Measurements from ENCODE around the gene RPL31. TPM values are rescaled to one million over a fixed set of nuclear protein-coding genes. Genes with fewer than 3 reads are reported as not detected.

The RPL31 gene
- total RNA-seq, 1 experiment from 2014 or later: 1,893 TPM

GRCh38 chr2:100968146-100969145, 33.6 kb upstream of the RPL31 start:
- no peak overlapping the region for H3K14ac ChIP-seq (ENCODE audit: insufficient read depth, low read length)
- H3K27me3 ChIP-seq (ENCODE audit: insufficient read depth, low read length): no peaks in the 10 kb centered on the region
- H2BK120ac ChIP-seq (ENCODE audit: low read depth, low read length, poor library complexity, severe bottlenecking): no peak overlapping the region
- no peak overlapping the region for H2BK5ac ChIP-seq (ENCODE audit: insufficient read length, low read length)
- no peak overlapping the region for H3K4me3 Mint-ChIP-seq
- H4K5ac ChIP-seq (ENCODE audit: insufficient read length, low read depth, low read length): no peak overlapping the region
- no peak overlapping the region for H4K91ac ChIP-seq (ENCODE audit: insufficient read length, low read depth, low read length)
- no peaks in the 10 kb centered on the region for H3K79me2 ChIP-seq (ENCODE audit: insufficient read depth, low read length)
- H4K8ac ChIP-seq (replicated peaks; ENCODE audit: insufficient read length, low read depth, low read length): no peak overlapping the region
- no peak overlapping the region for H3K9ac ChIP-seq (ENCODE audit: extremely low read depth, insufficient read length, low read length)
- no peak overlapping the region for H3K18ac ChIP-seq (ENCODE audit: insufficient read length, low read depth, low read length)
- no peak overlapping the region for H2AK5ac ChIP-seq (ENCODE audit: insufficient read length, low read length)
- H2AFZ ChIP-seq (ENCODE audit: low read length): no peak overlapping the region
- no peak overlapping the region for H3K4ac ChIP-seq (ENCODE audit: low read depth, low read length)
- no peaks in the 10 kb centered on the region for H3K36me3 Mint-ChIP-seq (ENCODE audit: insufficient read depth in 1 of 3, low read depth in 3 of 3)
- H3K56ac ChIP-seq (ENCODE audit: insufficient read length, low read depth, low read length): no peak overlapping the region
- DNase-seq: no peak
- peaks cover 5% of the 10 kb centered on the region in 2 experiments; a peak in 3 of 4 replicates for H3K4me1 Mint-ChIP-seq
- H2BK12ac ChIP-seq (ENCODE audit: insufficient read length, low read depth, low read length): no peak overlapping the region
- H3K23me2 ChIP-seq (ENCODE audit: insufficient read length, low read depth, low read length, poor library complexity, severe bottlenecking): no peaks in the 10 kb centered on the region
- no peak overlapping the region for H3T11ph ChIP-seq (ENCODE audit: low read length)
- H3K4me2 ChIP-seq (ENCODE audit: insufficient read depth, insufficient read length, low read length): no peak overlapping the region
- H3K23ac ChIP-seq (ENCODE audit: insufficient read length, low read depth, low read length): no peak overlapping the region
- H3K9me3 Mint-ChIP-seq: no peaks in the 10 kb centered on the region
- H2BK20ac ChIP-seq (ENCODE audit: low read depth, low read length, poor library complexity, severe bottlenecking): no peak overlapping the region
- H3K27ac ChIP-seq (ENCODE audit: insufficient read length, low read depth, low read length): no peak overlapping the region
- H3K79me1 ChIP-seq (ENCODE audit: insufficient read depth, low read depth, low read length, poor library complexity, severe bottlenecking): no peaks in the 10 kb centered on the region
- H3K27ac Mint-ChIP-seq: no peak overlapping the region
- H2BK15ac ChIP-seq (ENCODE audit: low read depth, low read length): no peak overlapping the region
- WGBS (ENCODE audit: extremely low coverage, insufficient read length, low lambda C conversion rate): no CpG with 5 or more reads among the region's 28 CpGs
- H4K20me1 ChIP-seq (ENCODE audit: control insufficient read depth, insufficient read depth, insufficient read length): no peaks in the 10 kb centered on the region
- no peak for TF ChIP-seq CTCF (conservative IDR thresholded peaks at IDR 0.05)
- no peaks in the 10 kb centered on the region; the same call in 1 of the 2 replicates for H3K27me3 Mint-ChIP-seq (ENCODE audit: low read depth)
- H3K9me3 ChIP-seq (ENCODE audit: control insufficient read depth, low read depth, low read length): no peaks in the 10 kb centered on the region
- H3K4me1 ChIP-seq (ENCODE audit: insufficient read depth, low read length): no peaks in the 10 kb centered on the region
